Hepatocyte (in vitro differentiated cells): ENCODE data around the gene SCNN1G. TPM values are rescaled to one million over a fixed set of nuclear protein-coding genes. Genes with fewer than 3 reads are reported as not detected.

Experiments used
- DNase-seq: peaks from one replicate; pipeline ENCODE4 v3.0.0-alpha.2; 2016; ENCODE audit warnings: low spot score
- H2AFZ ChIP-seq: fragments of 200-600 bp; sonication (generic); 2 replicates; pipeline ENCODE4 v1.6.0; 2016; ENCODE audit warnings: antibody characterized with exemption, mild to moderate bottlenecking
- H3K27ac ChIP-seq: fragments of 200-600 bp; sonication (generic); 2 replicates; pipeline ENCODE4 v1.5.1; 2016; ENCODE audit warnings: mild to moderate bottlenecking
- H3K27me3 ChIP-seq: fragments of 200-600 bp; sonication (generic); 2 replicates; pipeline ENCODE4 v1.6.1; 2016
- H3K36me3 ChIP-seq: fragments of 200-600 bp; sonication (generic); replicated peaks from 2 replicates; pipeline ENCODE4 v1.5.1; 2016; ENCODE audit warnings: low read depth; ENCODE audit not compliant: insufficient read depth
- H3K4me1 ChIP-seq: fragments of 200-600 bp; sonication (generic); 2 replicates; pipeline ENCODE4 v1.5.1; 2016; ENCODE audit warnings: mild to moderate bottlenecking, moderate library complexity; ENCODE audit not compliant: insufficient read depth
- H3K4me2 ChIP-seq: fragments of 200-600 bp; sonication (generic); 2 replicates; pipeline ENCODE4 v1.6.0; 2016
- H3K4me3 ChIP-seq: fragments of 200-600 bp; sonication (generic); 2 replicates; pipeline ENCODE4 v1.5.1; 2016; ENCODE audit warnings: mild to moderate bottlenecking
- H3K79me2 ChIP-seq: fragments of 200-600 bp; sonication (generic); 2 replicates; pipeline ENCODE4 v1.6.0; 2017; ENCODE audit warnings: mild to moderate bottlenecking
- H3K9me2 ChIP-seq: fragments of 200-600 bp; sonication (generic); replicated peaks from 2 replicates; pipeline ENCODE4 v1.6.0; 2017; ENCODE audit warnings: mild to moderate bottlenecking; ENCODE audit not compliant: insufficient read depth
- H3K9me3 ChIP-seq: fragments of 200-600 bp; sonication (generic); 2 replicates; pipeline ENCODE4 v1.5.1; 2016; ENCODE audit warnings: low read depth, mild to moderate bottlenecking
- H4K20me1 ChIP-seq: fragments of 200-600 bp; sonication (generic); 2 replicates; pipeline ENCODE4 v1.6.0; 2016; ENCODE audit warnings: mild to moderate bottlenecking; ENCODE audit not compliant: insufficient read depth, poor library complexity, severe bottlenecking
- EZH2 ChIP-seq: fragments of 200-600 bp; sonication (generic); IDR thresholded peaks from 2 replicates; pipeline ENCODE4 v1.6.1; 2016; ENCODE audit warnings: antibody characterized with exemption, mild to moderate bottlenecking, borderline replicate concordance
- EZH2phosphoT487 ChIP-seq: fragments of 200-600 bp; sonication (generic); IDR thresholded peaks from one replicate; pipeline ENCODE4 v1.6.1; 2018; ENCODE audit warnings: antibody characterized with exemption, mild to moderate bottlenecking, low read depth, moderate library complexity; ENCODE audit not compliant: unreplicated experiment, severe bottlenecking
- WGBS: methylation state at CpG from one replicate; pipeline ENCODE4 v1.1.6; 2016; ENCODE audit warnings: low lambda C conversion rate; ENCODE audit errors: missing lambda C conversion rate; 5-methylcytosine and 5-hydroxymethylcytosine counted together
- polyA plus RNA-seq: library from polyadenylated mRNA; unstranded; fragments of >200 nt; fragmentation: Nextera tagmentation; extraction: Ambion mirVana; gene quantifications from 2 replicates; pipeline ENCODE4 v1.2.1, GENCODE V29; 2016
- total RNA-seq: library from RNA; depleted of rRNA; stranded (reverse); fragments of >200 nt; gene quantifications from 2 replicates; pipeline ENCODE4 v1.2.3, GENCODE V29; 2014
- TF ChIP-seq, protein P1 (sequence below): fragments of 200-600 bp; sonication (generic); IDR thresholded peaks from 2 replicates; pipeline ENCODE4 v1.5.1; 2016; ENCODE audit warnings: antibody characterized with exemption, mild to moderate bottlenecking; ENCODE audit not compliant: poor library complexity

The SCNN1G gene
- total and polyA plus RNA-seq, 2 experiments from 2014 or later = 0.23 to 0.69 TPM

- H3K79me2 ChIP-seq = no peaks in the 10 kb centered on the region
- DNase-seq = no peak
- peaks cover 44% of the 10 kb centered on the region for H3K27me3 ChIP-seq
- no peak overlapping the region for H3K4me2 ChIP-seq
- TF ChIP-seq EZH2phosphoT487 = no peak
- no peak for TF ChIP-seq EZH2
- TF ChIP-seq, protein P1, sequence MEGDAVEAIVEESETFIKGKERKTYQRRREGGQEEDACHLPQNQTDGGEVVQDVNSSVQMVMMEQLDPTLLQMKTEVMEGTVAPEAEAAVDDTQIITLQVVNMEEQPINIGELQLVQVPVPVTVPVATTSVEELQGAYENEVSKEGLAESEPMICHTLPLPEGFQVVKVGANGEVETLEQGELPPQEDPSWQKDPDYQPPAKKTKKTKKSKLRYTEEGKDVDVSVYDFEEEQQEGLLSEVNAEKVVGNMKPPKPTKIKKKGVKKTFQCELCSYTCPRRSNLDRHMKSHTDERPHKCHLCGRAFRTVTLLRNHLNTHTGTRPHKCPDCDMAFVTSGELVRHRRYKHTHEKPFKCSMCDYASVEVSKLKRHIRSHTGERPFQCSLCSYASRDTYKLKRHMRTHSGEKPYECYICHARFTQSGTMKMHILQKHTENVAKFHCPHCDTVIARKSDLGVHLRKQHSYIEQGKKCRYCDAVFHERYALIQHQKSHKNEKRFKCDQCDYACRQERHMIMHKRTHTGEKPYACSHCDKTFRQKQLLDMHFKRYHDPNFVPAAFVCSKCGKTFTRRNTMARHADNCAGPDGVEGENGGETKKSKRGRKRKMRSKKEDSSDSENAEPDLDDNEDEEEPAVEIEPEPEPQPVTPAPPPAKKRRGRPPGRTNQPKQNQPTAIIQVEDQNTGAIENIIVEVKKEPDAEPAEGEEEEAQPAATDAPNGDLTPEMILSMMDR = no peak
- H2AFZ ChIP-seq = no peak overlapping the region
- H3K36me3 ChIP-seq = no peaks in the 10 kb centered on the region
- H4K20me1 ChIP-seq = no peaks in the 10 kb centered on the region
- 66% methylated on average over 3 of the region's 3 CpGs for WGBS
- H3K27ac ChIP-seq = no peak overlapping the region
- H3K9me3 ChIP-seq = no peaks in the 10 kb centered on the region
- no peaks in the 10 kb centered on the region for H3K9me2 ChIP-seq
- no peaks in the 10 kb centered on the region for H3K4me1 ChIP-seq
- H3K4me3 ChIP-seq = no peak overlapping the region
These were observed 12.9 kb downstream of the SCNN1G start for GRCh38 chr16:23195366-23195978.

DNA sequence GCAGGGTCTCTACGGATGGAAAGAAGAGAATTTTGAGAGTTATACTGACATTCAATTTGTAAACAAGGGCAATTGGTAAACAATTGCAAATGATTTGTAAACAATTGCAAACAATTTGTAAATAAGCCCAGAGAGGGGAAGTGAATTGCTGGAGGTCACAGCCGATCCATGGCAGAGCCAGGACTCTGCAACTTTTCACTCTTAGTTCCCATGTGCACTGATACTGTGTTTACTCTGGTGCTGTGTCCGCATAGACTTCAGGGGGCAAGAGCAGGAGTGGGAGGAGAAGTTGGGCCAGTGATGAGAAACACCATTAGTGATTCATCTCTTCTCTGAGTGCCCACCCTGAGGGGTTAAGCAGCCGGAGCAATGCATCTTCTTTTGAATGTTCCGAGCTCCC, 14.0 kb downstream of the SCNN1G start:
- Histone ChIP-seq H3K27ac (no peak overlapping the region), H3K79me2 (no peaks in the 10 kb centered on the region), H3K9me2 (no peaks in the 10 kb centered on the region), H3K36me3 (no peaks in the 10 kb centered on the region), H4K20me1 (no peaks in the 10 kb centered on the region), H3K4me2 (no peak overlapping the region), H3K27me3 (peaks cover 52% of the 10 kb centered on the region), H3K4me1 (no peaks in the 10 kb centered on the region), H2AFZ (no peak overlapping the region), H3K4me3 (no peak overlapping the region), H3K9me3 (no peaks in the 10 kb centered on the region)
- DNase-seq = no peak
- TF ChIP-seq EZH2 = no peak
- TF ChIP-seq EZH2phosphoT487 = no peak
- TF ChIP-seq, protein P1 = no peak
- WGBS = 24% methylated on average over 5 of the region's 5 CpGs

- Histone ChIP-seq H4K20me1 (no peaks in the 10 kb centered on the region), H2AFZ (no peak overlapping the region), H3K36me3 (no peaks in the 10 kb centered on the region), H3K9me3 (no peaks in the 10 kb centered on the region), H3K4me2 (no peak overlapping the region), H3K4me1 (no peaks in the 10 kb centered on the region), H3K27ac (no peak overlapping the region), H3K27me3 (peaks cover 30% of the 10 kb centered on the region), H3K4me3 (no peak overlapping the region), H3K9me2 (no peaks in the 10 kb centered on the region), H3K79me2 (no peaks in the 10 kb centered on the region)
- no peak for TF ChIP-seq EZH2phosphoT487
- no peak for TF ChIP-seq EZH2
- TF ChIP-seq, protein P1 = no peak
- WGBS = no CpG with 5 or more reads among the region's 1 CpG
- no peak for DNase-seq
These were observed 19.6 kb downstream of the SCNN1G start for GRCh38 chr16:23202166-23202565.

- H2AFZ ChIP-seq = no peak overlapping the region
- H4K20me1 ChIP-seq = no peaks in the 10 kb centered on the region
- peaks cover 32% of the 10 kb centered on the region for H3K27me3 ChIP-seq
- no peaks in the 10 kb centered on the region for H3K4me1 ChIP-seq
- no peaks in the 10 kb centered on the region for H3K9me3 ChIP-seq
- no peaks in the 10 kb centered on the region for H3K9me2 ChIP-seq
- no peaks in the 10 kb centered on the region for H3K36me3 ChIP-seq
- no peak overlapping the region for H3K27ac ChIP-seq
- no peak for TF ChIP-seq EZH2
- no peak overlapping the region for H3K4me2 ChIP-seq
- no peak overlapping the region for H3K4me3 ChIP-seq
- no peak for DNase-seq
- WGBS = 68% methylated on average over 7 of the region's 7 CpGs
- no peaks in the 10 kb centered on the region for H3K79me2 ChIP-seq
These were observed 24.4 kb downstream of the SCNN1G start for GRCh38 chr16:23206986-23207385.
